DND-41 (cell line): ENCODE measurements around the gene CDK4.

Experiments used
- ATAC-seq: fragments of 200-7000 bp; cut with Tn5 transposase; 3 replicates; pipeline ENCODE4 v1.9.1; 2021; ENCODE audit warnings: low read depth; ENCODE audit not compliant: insufficient read depth
- DNase-seq: peaks from one replicate; pipeline ENCODE4 v3.0.0-alpha.2; 2020
- H2AFZ ChIP-seq: 2 replicates; pipeline ENCODE4 v1.6.0; 2012; ENCODE audit warnings: low read depth, low read length
- H3K27ac ChIP-seq: 2 replicates; pipeline ENCODE4 v1.5.1; 2012; ENCODE audit warnings: low read length, inconsistent platforms
- H3K27me3 ChIP-seq: fragments of 200-600 bp; sonication (generic); 2 replicates; pipeline ENCODE4 v1.6.0; 2012; ENCODE audit warnings: low read length, mild to moderate bottlenecking, inconsistent platforms; ENCODE audit not compliant: insufficient read depth, poor library complexity
- H3K36me3 ChIP-seq: 2 replicates; pipeline ENCODE4 v1.5.1; 2012; ENCODE audit warnings: low read length, inconsistent platforms; ENCODE audit not compliant: insufficient read depth
- H3K4me1 ChIP-seq: 2 replicates; pipeline ENCODE4 v1.5.1; 2012; ENCODE audit warnings: mild to moderate bottlenecking, low read length; ENCODE audit not compliant: insufficient read depth
- H3K4me2 ChIP-seq: 2 replicates; pipeline ENCODE4 v1.6.0; 2012; ENCODE audit warnings: mild to moderate bottlenecking, moderate library complexity, low read length, inconsistent platforms; ENCODE audit not compliant: insufficient read depth
- H3K4me3 ChIP-seq, 2 experiments: fragments of 200-600 bp in 1 of 2; shearing (Covaris generic) in 1 of 2; 2 replicates each; pipeline ENCODE4 v1.5.1; 2012 to 2016; ENCODE audit warnings: inconsistent platforms in 2 of 2, low read length in 2 of 2, mild to moderate bottlenecking in 2 of 2, low read depth in 1 of 2, moderate library complexity in 1 of 2
- H3K79me2 ChIP-seq: 2 replicates; pipeline ENCODE4 v1.6.0; 2012; ENCODE audit warnings: low read length, inconsistent platforms; ENCODE audit not compliant: insufficient read depth
- H3K9ac ChIP-seq: 2 replicates; pipeline ENCODE4 v1.6.0; 2012; ENCODE audit warnings: low read depth, mild to moderate bottlenecking, inconsistent platforms, low read length, moderate library complexity
- H3K9me3 ChIP-seq: 2 replicates; pipeline ENCODE4 v1.5.1; 2012; ENCODE audit warnings: low read length, moderate library complexity, mild to moderate bottlenecking, inconsistent platforms; ENCODE audit not compliant: insufficient read depth, severe bottlenecking
- H4K20me1 ChIP-seq: 2 replicates; pipeline ENCODE4 v1.6.0; 2012; ENCODE audit warnings: low read length; ENCODE audit not compliant: insufficient read depth
- CTCF ChIP-seq: IDR thresholded peaks from 2 replicates; pipeline ENCODE4 v1.5.1; 2012; ENCODE audit warnings: borderline replicate concordance, low read length, moderate library complexity, mild to moderate bottlenecking; ENCODE audit not compliant: poor library complexity, severe bottlenecking; ENCODE audit errors: extremely low read depth
- EZH2 ChIP-seq: IDR thresholded peaks from 3 replicates; pipeline ENCODE4 v1.6.1; 2012; ENCODE audit warnings: borderline replicate concordance, low read depth, mild to moderate bottlenecking, moderate library complexity, low read length, inconsistent platforms; ENCODE audit not compliant: severe bottlenecking

CDK4 gene

GRCh38 chr12:57737467-57738460, 14.3 kb downstream of the CDK4 start:
- Histone ChIP-seq H3K4me1 (peaks cover 39% of the 10 kb centered on the region), H3K27ac (no peak overlapping the region), H3K27me3 (no peaks in the 10 kb centered on the region), H3K9me3 (no peaks in the 10 kb centered on the region), H3K4me2 (no peak overlapping the region), H2AFZ (no peak overlapping the region), H4K20me1 (peaks cover 21% of the 10 kb centered on the region), H3K9ac (no peak overlapping the region), H3K4me3 (no peak overlapping the region), H3K36me3 (peaks cover 30% of the 10 kb centered on the region), H3K79me2 (peaks cover 32% of the 10 kb centered on the region)
- ATAC-seq (no peak), DNase-seq (no peak)
- TF ChIP-seq EZH2: no peak
- TF ChIP-seq CTCF: no peak

GRCh38 chr12:57736741-57737466, 15.2 kb downstream of the CDK4 start:
- Histone ChIP-seq H3K9ac (no peak overlapping the region), H3K4me1 (peaks cover 31% of the 10 kb centered on the region), H3K4me2 (no peak overlapping the region), H4K20me1 (peaks cover 21% of the 10 kb centered on the region), H3K36me3 (peaks cover 39% of the 10 kb centered on the region), H3K79me2 (peaks cover 32% of the 10 kb centered on the region), H3K4me3 (no peak overlapping the region), H3K27ac (no peak overlapping the region), H2AFZ (no peak overlapping the region), H3K9me3 (no peaks in the 10 kb centered on the region), H3K27me3 (no peaks in the 10 kb centered on the region)
- no peak for DNase-seq
- no peak for ATAC-seq
- no peak for TF ChIP-seq EZH2
- no peak for TF ChIP-seq CTCF

- DNase-seq (no peak), ATAC-seq (no peak)
- Histone ChIP-seq H4K20me1 (peaks cover 21% of the 10 kb centered on the region), H3K27ac (no peak overlapping the region), H3K4me1 (peaks cover 23% of the 10 kb centered on the region), H3K36me3 (peaks cover 47% of the 10 kb centered on the region), H3K9ac (no peak overlapping the region), H3K9me3 (no peaks in the 10 kb centered on the region), H3K79me2 (peaks cover 24% of the 10 kb centered on the region), H3K27me3 (no peaks in the 10 kb centered on the region), H2AFZ (no peak overlapping the region), H3K4me3 (no peak overlapping the region), H3K4me2 (no peak overlapping the region)
- TF ChIP-seq EZH2: no peak
Observed at GRCh38 chr12:57735952-57736740, 16.0 kb downstream of the CDK4 start.
